SK-N-SH treated with all-trans-retinoic acid at 6 μM for 48 hours (cell line): ENCODE data around the gene POU2AF2.
A peak's percentile ranks its signal among the peaks of the same experiment; 100 is the strongest.

Source experiments
- ATAC-seq: fragments of 200-7000 bp; cut with Tn5 transposase; 3 replicates; pipeline ENCODE4 v1.9.1; 2020; ENCODE audit warnings: mild to moderate bottlenecking, moderate library complexity
- ARNTL ChIP-seq: fragments of 450-650 bp; formaldehyde crosslinking; IDR thresholded peaks from 2 replicates; pipeline ENCODE4 v1.5.0; 2020; ENCODE audit warnings: low read depth, mild to moderate bottlenecking, moderate library complexity, borderline replicate concordance
- ESRRG ChIP-seq: fragments of 250-450 bp; sonication (Bioruptor Pico); IDR thresholded peaks from 2 replicates; pipeline ENCODE4 v1.6.1; 2021; ENCODE audit warnings: mild to moderate bottlenecking
- GLIS3 ChIP-seq: fragments of 250-450 bp; sonication (Bioruptor Pico); IDR thresholded peaks from 2 replicates; pipeline ENCODE4 v1.5.0; 2020; ENCODE audit warnings: mild to moderate bottlenecking, moderate library complexity
- ISL1 ChIP-seq: fragments of 250-450 bp; sonication (Bioruptor Pico); IDR thresholded peaks from 2 replicates; pipeline ENCODE4 v2.1.2; 2022; ENCODE audit warnings: mild to moderate bottlenecking, moderate library complexity
- TCF4 ChIP-seq: fragments of 250-450 bp; sonication (Bioruptor Pico); IDR thresholded peaks from 2 replicates; pipeline ENCODE4 v1.8.0; 2021; ENCODE audit warnings: mild to moderate bottlenecking, moderate library complexity, borderline replicate concordance
- TOX ChIP-seq: fragments of 250-450 bp; sonication (Bioruptor Pico); IDR thresholded peaks from 2 replicates; pipeline ENCODE4 v1.8.0; 2021; ENCODE audit warnings: mild to moderate bottlenecking, moderate library complexity, borderline replicate concordance
- ZC3H10 ChIP-seq: fragments of 250-450 bp; sonication (Bioruptor Pico); IDR thresholded peaks from 2 replicates; pipeline ENCODE4 v1.5.1; 2021; ENCODE audit warnings: mild to moderate bottlenecking, moderate library complexity
- ZFP3 ChIP-seq: fragments of 250-450 bp; sonication (Bioruptor Pico); IDR thresholded peaks from 2 replicates; pipeline ENCODE4 v1.5.0; 2020; ENCODE audit warnings: mild to moderate bottlenecking, moderate library complexity
- ZFP30 ChIP-seq: fragments of 450-650 bp; formaldehyde crosslinking; IDR thresholded peaks from 2 replicates; pipeline ENCODE4 v1.5.0; 2022; ENCODE audit warnings: mild to moderate bottlenecking, moderate library complexity
- ZNF565 ChIP-seq: fragments of 450-650 bp; formaldehyde crosslinking; conservative IDR thresholded peaks from 2 replicates; pipeline ENCODE4 v1.5.0; 2020; ENCODE audit warnings: low read depth, mild to moderate bottlenecking, moderate library complexity
- ZNF70 ChIP-seq: fragments of 450-650 bp; formaldehyde crosslinking; IDR thresholded peaks from 2 replicates; pipeline ENCODE4 v1.5.0; 2020; ENCODE audit warnings: mild to moderate bottlenecking, moderate library complexity
- ZNF8 ChIP-seq: fragments of 450-650 bp; formaldehyde crosslinking; IDR thresholded peaks from 2 replicates; pipeline ENCODE4 v1.5.0; 2020; ENCODE audit warnings: mild to moderate bottlenecking, moderate library complexity
- TF ChIP-seq, protein P1 (sequence below): fragments of 250-450 bp; sonication (Bioruptor Pico); IDR thresholded peaks from 2 replicates; pipeline ENCODE4 v1.5.1; 2021; ENCODE audit warnings: mild to moderate bottlenecking, moderate library complexity
- TF ChIP-seq, protein P2 (sequence below): fragments of 250-450 bp; sonication (Bioruptor Pico); IDR thresholded peaks from 2 replicates; pipeline ENCODE4 v1.8.0; 2021; ENCODE audit warnings: low read depth, mild to moderate bottlenecking, moderate library complexity, borderline replicate concordance
- TF ChIP-seq, protein P3 (sequence below): fragments of 250-450 bp; sonication (Bioruptor Pico); IDR thresholded peaks from 2 replicates; pipeline ENCODE4 v1.5.0; 2020; ENCODE audit warnings: mild to moderate bottlenecking, moderate library complexity
- TF ChIP-seq, protein P4 (sequence below): fragments of 250-450 bp; sonication (Bioruptor Pico); IDR thresholded peaks from 2 replicates; pipeline ENCODE4 v1.8.0; 2020; ENCODE audit warnings: mild to moderate bottlenecking, moderate library complexity, borderline replicate concordance
- TF ChIP-seq, protein P5 (sequence below): fragments of 250-450 bp; sonication (Bioruptor Pico); IDR thresholded peaks from 2 replicates; pipeline ENCODE4 v1.5.1; 2020; ENCODE audit warnings: low read depth, mild to moderate bottlenecking, moderate library complexity

Gene POU2AF2

DNA sequence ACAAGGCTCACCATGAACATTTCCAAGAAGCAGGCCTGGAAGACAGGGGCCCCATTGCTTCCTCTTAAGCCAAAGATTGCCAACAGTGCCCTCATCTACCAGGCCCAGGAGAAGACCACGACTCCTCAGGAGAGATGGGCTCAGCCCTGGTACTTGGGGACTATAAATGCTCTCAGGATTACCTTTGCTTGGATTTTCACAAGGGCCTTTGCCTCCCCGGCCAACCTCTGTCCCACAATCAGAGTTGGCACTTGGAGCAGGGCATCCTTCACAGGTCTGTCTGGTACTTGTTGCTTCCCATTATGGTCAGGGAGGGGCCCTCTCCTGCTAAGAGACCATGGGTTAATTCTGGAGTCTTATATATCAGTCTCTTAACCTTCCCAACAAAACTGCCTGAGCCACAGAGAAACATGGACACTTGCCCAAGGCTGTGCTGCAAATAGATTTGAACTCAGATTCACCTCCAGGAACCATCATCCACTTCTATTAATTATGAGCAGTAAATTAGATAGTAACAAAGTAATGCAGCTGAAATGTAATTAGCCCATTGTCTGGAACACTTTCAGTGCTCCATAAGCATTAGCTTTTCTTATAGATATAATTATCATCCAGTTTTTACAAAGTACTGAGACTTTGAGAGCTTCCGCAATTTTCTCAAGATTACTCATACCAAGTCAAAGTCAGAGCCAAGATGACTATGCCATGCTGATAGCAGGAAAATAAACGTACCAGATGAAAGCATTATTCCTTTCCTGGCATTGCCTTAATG, 86.4 kb downstream of the POU2AF2 start (continued):
- TF ChIP-seq ESRRG (CRISPR knock-in tag), result peak; percentile 98
- TF ChIP-seq, protein P1, sequence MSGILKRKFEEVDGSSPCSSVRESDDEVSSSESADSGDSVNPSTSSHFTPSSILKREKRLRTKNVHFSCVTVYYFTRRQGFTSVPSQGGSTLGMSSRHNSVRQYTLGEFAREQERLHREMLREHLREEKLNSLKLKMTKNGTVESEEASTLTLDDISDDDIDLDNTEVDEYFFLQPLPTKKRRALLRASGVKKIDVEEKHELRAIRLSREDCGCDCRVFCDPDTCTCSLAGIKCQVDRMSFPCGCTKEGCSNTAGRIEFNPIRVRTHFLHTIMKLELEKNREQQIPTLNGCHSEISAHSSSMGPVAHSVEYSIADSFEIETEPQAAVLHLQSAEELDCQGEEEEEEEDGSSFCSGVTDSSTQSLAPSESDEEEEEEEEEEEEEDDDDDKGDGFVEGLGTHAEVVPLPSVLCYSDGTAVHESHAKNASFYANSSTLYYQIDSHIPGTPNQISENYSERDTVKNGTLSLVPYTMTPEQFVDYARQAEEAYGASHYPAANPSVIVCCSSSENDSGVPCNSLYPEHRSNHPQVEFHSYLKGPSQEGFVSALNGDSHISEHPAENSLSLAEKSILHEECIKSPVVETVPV (CRISPR knock-in tag), result peak; percentile 99
- TF ChIP-seq, protein P2, sequence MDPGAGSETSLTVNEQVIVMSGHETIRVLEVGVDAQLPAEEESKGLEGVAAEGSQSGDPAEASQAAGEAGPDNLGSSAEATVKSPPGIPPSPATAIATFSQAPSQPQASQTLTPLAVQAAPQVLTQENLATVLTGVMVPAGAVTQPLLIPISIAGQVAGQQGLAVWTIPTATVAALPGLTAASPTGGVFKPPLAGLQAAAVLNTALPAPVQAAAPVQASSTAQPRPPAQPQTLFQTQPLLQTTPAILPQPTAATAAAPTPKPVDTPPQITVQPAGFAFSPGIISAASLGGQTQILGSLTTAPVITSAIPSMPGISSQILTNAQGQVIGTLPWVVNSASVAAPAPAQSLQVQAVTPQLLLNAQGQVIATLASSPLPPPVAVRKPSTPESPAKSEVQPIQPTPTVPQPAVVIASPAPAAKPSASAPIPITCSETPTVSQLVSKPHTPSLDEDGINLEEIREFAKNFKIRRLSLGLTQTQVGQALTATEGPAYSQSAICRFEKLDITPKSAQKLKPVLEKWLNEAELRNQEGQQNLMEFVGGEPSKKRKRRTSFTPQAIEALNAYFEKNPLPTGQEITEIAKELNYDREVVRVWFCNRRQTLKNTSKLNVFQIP (CRISPR knock-in tag), result no peak; the same call in 1 of the 2 replicates

DNA sequence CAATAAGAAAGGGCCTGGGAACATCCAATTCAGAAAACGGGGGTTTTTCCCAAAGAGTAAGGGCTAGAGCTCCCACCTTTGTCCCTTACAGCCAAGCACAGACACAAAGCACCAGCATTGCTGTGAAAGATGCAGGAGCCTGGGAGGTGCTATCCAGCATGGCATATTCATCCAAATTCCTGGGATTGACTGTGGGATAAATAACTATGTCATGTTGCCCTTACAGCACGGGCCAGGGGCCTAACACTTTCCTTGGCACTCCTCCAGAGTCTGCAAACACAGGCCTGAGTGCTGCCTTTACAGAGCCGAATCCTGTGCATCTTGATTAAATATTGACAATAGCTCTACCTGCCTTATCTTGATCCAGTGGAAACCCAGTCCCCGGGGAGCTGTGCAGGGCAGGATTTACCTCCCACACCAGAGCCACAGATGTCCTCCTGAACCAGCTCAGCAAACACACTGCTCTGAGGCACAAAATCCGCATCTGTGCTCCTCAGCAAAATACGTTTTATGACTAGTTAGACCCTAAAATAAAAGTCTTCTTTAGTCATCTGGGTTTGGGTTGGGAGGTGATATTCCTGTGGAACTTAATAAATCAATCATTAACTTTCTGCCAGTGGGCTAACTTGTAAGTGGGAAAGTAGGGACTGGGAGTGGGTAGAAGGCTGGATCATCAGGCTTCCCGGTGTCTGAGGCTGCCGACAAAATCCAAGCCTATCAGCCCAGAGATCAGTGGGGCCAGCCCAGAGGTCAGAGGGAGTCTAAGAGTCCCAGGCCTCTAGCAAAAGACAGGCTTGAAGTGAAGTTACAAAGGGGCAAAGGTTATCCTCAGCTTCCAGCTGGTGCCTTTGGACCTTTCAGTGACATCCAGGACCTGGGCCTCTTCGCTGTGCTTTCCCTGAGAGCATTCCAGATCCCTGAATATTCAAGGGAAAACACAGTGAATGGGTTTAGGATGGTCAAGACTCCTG, 89.3 kb downstream of the POU2AF2 start:
- TF ChIP-seq, protein P3, sequence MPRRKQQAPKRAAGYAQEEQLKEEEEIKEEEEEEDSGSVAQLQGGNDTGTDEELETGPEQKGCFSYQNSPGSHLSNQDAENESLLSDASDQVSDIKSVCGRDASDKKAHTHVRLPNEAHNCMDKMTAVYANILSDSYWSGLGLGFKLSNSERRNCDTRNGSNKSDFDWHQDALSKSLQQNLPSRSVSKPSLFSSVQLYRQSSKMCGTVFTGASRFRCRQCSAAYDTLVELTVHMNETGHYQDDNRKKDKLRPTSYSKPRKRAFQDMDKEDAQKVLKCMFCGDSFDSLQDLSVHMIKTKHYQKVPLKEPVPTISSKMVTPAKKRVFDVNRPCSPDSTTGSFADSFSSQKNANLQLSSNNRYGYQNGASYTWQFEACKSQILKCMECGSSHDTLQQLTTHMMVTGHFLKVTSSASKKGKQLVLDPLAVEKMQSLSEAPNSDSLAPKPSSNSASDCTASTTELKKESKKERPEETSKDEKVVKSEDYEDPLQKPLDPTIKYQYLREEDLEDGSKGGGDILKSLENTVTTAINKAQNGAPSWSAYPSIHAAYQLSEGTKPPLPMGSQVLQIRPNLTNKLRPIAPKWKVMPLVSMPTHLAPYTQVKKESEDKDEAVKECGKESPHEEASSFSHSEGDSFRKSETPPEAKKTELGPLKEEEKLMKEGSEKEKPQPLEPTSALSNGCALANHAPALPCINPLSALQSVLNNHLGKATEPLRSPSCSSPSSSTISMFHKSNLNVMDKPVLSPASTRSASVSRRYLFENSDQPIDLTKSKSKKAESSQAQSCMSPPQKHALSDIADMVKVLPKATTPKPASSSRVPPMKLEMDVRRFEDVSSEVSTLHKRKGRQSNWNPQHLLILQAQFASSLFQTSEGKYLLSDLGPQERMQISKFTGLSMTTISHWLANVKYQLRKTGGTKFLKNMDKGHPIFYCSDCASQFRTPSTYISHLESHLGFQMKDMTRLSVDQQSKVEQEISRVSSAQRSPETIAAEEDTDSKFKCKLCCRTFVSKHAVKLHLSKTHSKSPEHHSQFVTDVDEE (CRISPR knock-in tag), result peak; percentile 85; the same call in 1 of the 2 replicates
- TF ChIP-seq TCF4 (peak; percentile 83; the same call in 1 of the 2 replicates), ZNF8 (CRISPR knock-in tag) (no peak; the same call in 1 of the 2 replicates), ARNTL (CRISPR knock-in tag) (no peak), ZC3H10 (CRISPR knock-in tag) (no peak), ZNF70 (peak; percentile 18; the same call in 1 of the 2 replicates), ZFP30 (CRISPR knock-in tag) (no peak), ZFP3 (CRISPR knock-in tag) (no peak), ESRRG (CRISPR knock-in tag) (no peak)
- no peak for ATAC-seq

DNA sequence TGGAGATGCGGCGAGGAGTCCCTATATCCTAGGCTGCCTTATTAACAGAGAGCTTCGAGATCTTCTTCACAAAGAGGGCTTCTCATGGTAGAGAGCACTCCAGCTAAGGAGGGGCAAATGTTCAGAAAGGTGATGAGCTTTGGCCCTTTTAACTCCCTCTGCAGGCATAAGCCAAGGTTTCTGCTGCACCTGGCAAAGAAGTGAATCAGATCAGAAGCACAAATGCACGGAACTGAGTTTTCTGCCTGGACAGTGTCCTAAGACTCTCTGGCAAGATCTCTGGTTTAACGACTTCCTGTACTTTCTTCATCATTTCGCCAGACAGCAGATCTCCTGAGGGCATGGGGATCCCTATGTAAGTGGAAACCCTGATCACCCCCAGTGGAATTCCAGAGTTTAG, 90.0 kb downstream of the POU2AF2 start:
- no peak for TF ChIP-seq ZNF8 (CRISPR knock-in tag)
- no peak for TF ChIP-seq TOX
- TF ChIP-seq, protein P4, sequence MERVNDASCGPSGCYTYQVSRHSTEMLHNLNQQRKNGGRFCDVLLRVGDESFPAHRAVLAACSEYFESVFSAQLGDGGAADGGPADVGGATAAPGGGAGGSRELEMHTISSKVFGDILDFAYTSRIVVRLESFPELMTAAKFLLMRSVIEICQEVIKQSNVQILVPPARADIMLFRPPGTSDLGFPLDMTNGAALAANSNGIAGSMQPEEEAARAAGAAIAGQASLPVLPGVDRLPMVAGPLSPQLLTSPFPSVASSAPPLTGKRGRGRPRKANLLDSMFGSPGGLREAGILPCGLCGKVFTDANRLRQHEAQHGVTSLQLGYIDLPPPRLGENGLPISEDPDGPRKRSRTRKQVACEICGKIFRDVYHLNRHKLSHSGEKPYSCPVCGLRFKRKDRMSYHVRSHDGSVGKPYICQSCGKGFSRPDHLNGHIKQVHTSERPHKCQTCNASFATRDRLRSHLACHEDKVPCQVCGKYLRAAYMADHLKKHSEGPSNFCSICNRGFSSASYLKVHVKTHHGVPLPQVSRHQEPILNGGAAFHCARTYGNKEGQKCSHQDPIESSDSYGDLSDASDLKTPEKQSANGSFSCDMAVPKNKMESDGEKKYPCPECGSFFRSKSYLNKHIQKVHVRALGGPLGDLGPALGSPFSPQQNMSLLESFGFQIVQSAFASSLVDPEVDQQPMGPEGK (CRISPR knock-in tag), result no peak
- no peak for TF ChIP-seq ZFP3 (CRISPR knock-in tag)
- TF ChIP-seq, protein P1 (CRISPR knock-in tag), result no peak
- TF ChIP-seq ZNF565 (CRISPR knock-in tag), result no peak
- TF ChIP-seq GLIS3 (CRISPR knock-in tag), result no peak
- no peak for TF ChIP-seq ISL1 (CRISPR knock-in tag)
- no peak for TF ChIP-seq ZFP30 (CRISPR knock-in tag)
- TF ChIP-seq, protein P3 (CRISPR knock-in tag), result no peak
- no peak for TF ChIP-seq ARNTL (CRISPR knock-in tag)
- TF ChIP-seq, protein P2 (CRISPR knock-in tag), result no peak
- TF ChIP-seq, protein P5, sequence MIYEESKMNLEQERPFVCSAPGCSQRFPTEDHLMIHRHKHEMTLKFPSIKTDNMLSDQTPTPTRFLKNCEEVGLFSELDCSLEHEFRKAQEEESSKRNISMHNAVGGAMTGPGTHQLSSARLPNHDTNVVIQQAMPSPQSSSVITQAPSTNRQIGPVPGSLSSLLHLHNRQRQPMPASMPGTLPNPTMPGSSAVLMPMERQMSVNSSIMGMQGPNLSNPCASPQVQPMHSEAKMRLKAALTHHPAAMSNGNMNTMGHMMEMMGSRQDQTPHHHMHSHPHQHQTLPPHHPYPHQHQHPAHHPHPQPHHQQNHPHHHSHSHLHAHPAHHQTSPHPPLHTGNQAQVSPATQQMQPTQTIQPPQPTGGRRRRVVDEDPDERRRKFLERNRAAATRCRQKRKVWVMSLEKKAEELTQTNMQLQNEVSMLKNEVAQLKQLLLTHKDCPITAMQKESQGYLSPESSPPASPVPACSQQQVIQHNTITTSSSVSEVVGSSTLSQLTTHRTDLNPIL (CRISPR knock-in tag), result no peak
- TF ChIP-seq TCF4, result no peak
- no peak for ATAC-seq
